H54 (cell line): ENCODE data around the gene SH3BP4.

Experiments
- DNase-seq: peaks from one replicate; pipeline ENCODE4 v3.0.0; 2011; ENCODE audit warnings: low spot score, mixed read lengths; ENCODE audit not compliant: insufficient read length
- FAIRE-seq: peaks from 3 replicates; lab custom pipeline; 2011; peaks lifted over from hg19 to GRCh38; lab: Jason Lieb, UNC
- POLR2A ChIP-seq: IDR thresholded peaks from 2 replicates; pipeline ENCODE4 v1.6.1; 2011; ENCODE audit warnings: low read depth, mild to moderate bottlenecking, low read length

The SH3BP4 gene

GRCh38 chr2:234929002-234929401, 22.8 kb upstream of the SH3BP4 start:
- TF ChIP-seq POLR2A, result no peak
- FAIRE-seq (no peak), DNase-seq (no peak)

- no peak for TF ChIP-seq POLR2A
- FAIRE-seq (no peak), DNase-seq (no peak)
Measured at GRCh38 chr2:234930397-234930796, 21.4 kb upstream of the SH3BP4 start.

- DNase-seq, result no peak
- FAIRE-seq, result no peak
- TF ChIP-seq POLR2A, result no peak
Measured at GRCh38 chr2:234931371-234931770, 20.4 kb upstream of the SH3BP4 start.

- DNase-seq, result no peak
- TF ChIP-seq POLR2A, result no peak
- no peak for FAIRE-seq
Measured at GRCh38 chr2:234932591-234933168, 19.1 kb upstream of the SH3BP4 start.

GRCh38 chr2:234935311-234935710, 16.5 kb upstream of the SH3BP4 start:
- no peak for TF ChIP-seq POLR2A
- FAIRE-seq (no peak), DNase-seq (no peak)

- no peak for FAIRE-seq
- DNase-seq, result no peak
- TF ChIP-seq POLR2A, result no peak
Measured at GRCh38 chr2:234939576-234939975, 12.2 kb upstream of the SH3BP4 start.

- no peak for TF ChIP-seq POLR2A
- DNase-seq (no peak), FAIRE-seq (no peak)
Measured at GRCh38 chr2:234939996-234940395, 11.8 kb upstream of the SH3BP4 start.

- no peak for FAIRE-seq
- TF ChIP-seq POLR2A, result no peak
- no peak for DNase-seq
Measured at GRCh38 chr2:234940527-234940926, 11.3 kb upstream of the SH3BP4 start.

- FAIRE-seq, result no peak
- no peak for TF ChIP-seq POLR2A
- DNase-seq, result no peak
Measured at GRCh38 chr2:234945339-234945873, 6.4 kb upstream of the SH3BP4 start.

GRCh38 chr2:234947556-234947955, 4.3 kb upstream of the SH3BP4 start:
- no peak for DNase-seq
- FAIRE-seq, result no peak
- TF ChIP-seq POLR2A, result no peak

GRCh38 chr2:234949762-234950434, 1.9 kb upstream of the SH3BP4 start:
- FAIRE-seq, result no peak
- no peak for DNase-seq
- TF ChIP-seq POLR2A, result no peak

- FAIRE-seq (no peak), DNase-seq (no peak)
- no peak for TF ChIP-seq POLR2A
Measured at GRCh38 chr2:234950435-234950729, 1.4 kb upstream of the SH3BP4 start.

- DNase-seq (no peak), FAIRE-seq (no peak)
- no peak for TF ChIP-seq POLR2A
Measured at GRCh38 chr2:234950730-234951663, 820 bp upstream of the SH3BP4 start.

- TF ChIP-seq POLR2A, result no peak; the same call in 1 of the 2 replicates
- DNase-seq (no peak), FAIRE-seq (no peak)
Measured at GRCh38 chr2:234952270-234953115, 676 bp downstream of the SH3BP4 start.
